Neural progenitor cell (in vitro differentiated cells): Measurements from ENCODE around the gene SRPK1.

Experiments
- CTCF ChIP-seq: fragments of 200-600 bp; sonication (generic); IDR thresholded peaks from 2 replicates; pipeline ENCODE4 v1.5.1; 2017; ENCODE audit warnings: antibody characterized with exemption, mild to moderate bottlenecking
- EZH2 ChIP-seq: fragments of 200-600 bp; sonication (generic); IDR thresholded peaks from 2 replicates; pipeline ENCODE4 v1.6.1; 2017; ENCODE audit warnings: antibody characterized with exemption, mild to moderate bottlenecking, moderate library complexity

GRCh38 chr6:35942355-35942754 is 21.5 kb upstream of the SRPK1 start:
- TF ChIP-seq EZH2 (no peak), CTCF (no peak)
